Kidney glomerular epithelial cell (primary cell): ENCODE data around the gene HACD4.
"Not testable (repeated sequence)": the region's sequence is repeated elsewhere in the genome, so short reads cannot be mapped to it uniquely, and the experiment has no call there.

Experiments
- DNase-seq: peaks from one replicate; lab custom pipeline; 2025; lab: John Stamatoyannopoulos, UW

Gene HACD4

GRCh38 chr9:20973246-20973947 is 58.0 kb downstream of the HACD4 start:
- DNase-seq, result not testable (repeated sequence)

GRCh38 chr9:20972684-20973083 is 58.8 kb downstream of the HACD4 start:
- no peak for DNase-seq

GRCh38 chr9:20962536-20963225 is 68.8 kb downstream of the HACD4 start:
- DNase-seq, result no peak

GRCh38 chr9:20950707-20951106 is 80.7 kb downstream of the HACD4 start:
- DNase-seq, result no peak
